NCI-H2081 treated with DMSO at 0.1 percent for 48 hours (cell line): ENCODE measurements around the gene JAKMIP2.
A peak's percentile ranks its signal among the peaks of the same experiment; 100 is the strongest.
"Not testable (repeated sequence)": the region's sequence is repeated elsewhere in the genome, so short reads cannot be mapped to it uniquely, and the experiment has no call there.

Source experiments
- DNase-seq: peaks from one replicate; lab custom pipeline; 2025; lab: John Stamatoyannopoulos, UW

Gene JAKMIP2

GRCh38 chr5:147658293-147658932, 124.1 kb downstream of the JAKMIP2 start:
- DNase-seq, result no peak

DNA sequence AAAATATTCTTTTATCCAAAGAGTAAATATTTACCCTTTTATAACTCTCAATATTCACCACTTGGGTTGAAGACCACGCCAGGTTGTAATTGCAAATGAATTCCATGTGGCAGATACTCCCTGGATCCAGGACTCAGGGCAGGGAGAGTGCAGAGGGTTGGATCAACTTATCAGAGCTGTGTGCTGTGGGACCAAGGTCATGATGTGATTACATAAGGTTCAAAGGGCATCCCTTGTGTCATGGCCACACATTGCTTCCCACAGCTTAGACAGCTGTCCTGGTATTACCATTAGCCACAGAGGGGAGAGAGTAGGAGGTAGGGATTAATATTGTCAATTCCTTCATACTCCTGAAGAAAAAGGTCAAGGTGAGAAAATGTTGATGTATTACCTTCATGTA, 133.9 kb downstream of the JAKMIP2 start:
- no peak for DNase-seq

DNA sequence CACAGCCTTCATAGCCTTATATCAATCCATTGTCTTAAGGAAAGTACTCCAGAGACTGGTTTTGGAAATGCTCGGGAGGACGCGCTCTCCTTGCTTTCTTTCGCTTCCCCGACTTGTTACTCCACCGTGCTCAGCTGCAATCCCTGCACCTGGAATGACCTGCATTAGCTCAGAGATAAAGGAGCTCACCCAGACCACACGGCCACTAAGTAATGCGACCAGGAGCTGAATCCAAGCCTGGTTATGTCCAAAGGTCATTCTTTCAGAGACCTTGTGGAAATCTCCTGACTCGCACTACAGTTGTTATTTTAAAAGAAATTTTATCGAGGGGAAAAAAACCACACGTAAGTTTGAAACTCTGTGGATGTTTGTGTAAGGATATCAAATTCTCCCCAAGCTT, 137.3 kb downstream of the JAKMIP2 start:
- DNase-seq, result no peak

- DNase-seq, result no peak
Measured at GRCh38 chr5:147644460-147644859, 138.1 kb downstream of the JAKMIP2 start.

- no peak for DNase-seq
Measured at GRCh38 chr5:147643142-147643541, 139.4 kb downstream of the JAKMIP2 start.

GRCh38 chr5:147642666-147643065, 139.9 kb downstream of the JAKMIP2 start:
- no peak for DNase-seq

DNA sequence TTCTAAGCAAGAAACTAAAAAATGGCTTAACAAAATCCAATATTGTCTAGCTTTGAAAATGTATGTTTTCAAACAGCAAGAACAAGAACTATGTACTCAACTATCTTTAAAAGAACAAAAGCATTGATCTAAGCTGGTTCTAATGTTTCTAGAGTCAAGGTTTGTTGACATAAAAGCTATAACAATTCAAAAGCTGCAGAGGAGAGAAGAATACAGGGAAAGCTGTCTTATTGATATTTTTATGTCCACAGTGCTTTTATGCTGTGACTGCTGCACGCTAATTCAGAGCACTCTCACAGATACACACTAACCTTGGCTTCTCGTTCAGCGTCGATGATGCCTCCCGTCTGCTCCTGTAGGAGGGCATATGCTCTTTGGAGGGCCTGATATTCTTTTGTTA, 143.2 kb downstream of the JAKMIP2 start:
- no peak for DNase-seq

- DNase-seq, result no peak
Measured at GRCh38 chr5:147636729-147636984, 145.9 kb downstream of the JAKMIP2 start.

GRCh38 chr5:147635882-147636728, 146.4 kb downstream of the JAKMIP2 start:
- DNase-seq, result no peak

DNA sequence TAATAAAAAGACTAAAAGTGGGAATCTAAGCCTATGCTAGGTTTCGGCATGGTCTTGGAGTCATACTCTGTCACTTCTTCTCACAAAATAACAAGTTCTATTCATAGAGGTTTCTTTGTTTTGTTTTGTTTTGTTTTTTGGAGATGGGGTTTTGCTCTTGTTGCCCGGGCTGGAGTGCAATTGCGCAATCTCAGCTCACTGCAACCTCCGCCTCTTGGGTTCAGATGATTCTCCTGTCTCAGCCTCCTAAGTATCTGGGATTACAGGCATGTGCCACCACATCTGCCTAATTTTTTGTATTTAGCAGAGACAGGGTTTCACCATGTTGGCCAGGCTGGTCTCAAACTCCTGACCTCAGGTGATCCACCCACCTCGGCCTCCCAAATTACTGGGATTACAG, 147.1 kb downstream of the JAKMIP2 start:
- DNase-seq, result not testable (repeated sequence)

- no peak for DNase-seq
Measured at GRCh38 chr5:147633173-147633572, 149.4 kb downstream of the JAKMIP2 start.

- DNase-seq, result no peak
Measured at GRCh38 chr5:147631428-147632003, 151.0 kb downstream of the JAKMIP2 start.

- no peak for DNase-seq
Measured at GRCh38 chr5:147629196-147629595, 153.3 kb downstream of the JAKMIP2 start.

DNA sequence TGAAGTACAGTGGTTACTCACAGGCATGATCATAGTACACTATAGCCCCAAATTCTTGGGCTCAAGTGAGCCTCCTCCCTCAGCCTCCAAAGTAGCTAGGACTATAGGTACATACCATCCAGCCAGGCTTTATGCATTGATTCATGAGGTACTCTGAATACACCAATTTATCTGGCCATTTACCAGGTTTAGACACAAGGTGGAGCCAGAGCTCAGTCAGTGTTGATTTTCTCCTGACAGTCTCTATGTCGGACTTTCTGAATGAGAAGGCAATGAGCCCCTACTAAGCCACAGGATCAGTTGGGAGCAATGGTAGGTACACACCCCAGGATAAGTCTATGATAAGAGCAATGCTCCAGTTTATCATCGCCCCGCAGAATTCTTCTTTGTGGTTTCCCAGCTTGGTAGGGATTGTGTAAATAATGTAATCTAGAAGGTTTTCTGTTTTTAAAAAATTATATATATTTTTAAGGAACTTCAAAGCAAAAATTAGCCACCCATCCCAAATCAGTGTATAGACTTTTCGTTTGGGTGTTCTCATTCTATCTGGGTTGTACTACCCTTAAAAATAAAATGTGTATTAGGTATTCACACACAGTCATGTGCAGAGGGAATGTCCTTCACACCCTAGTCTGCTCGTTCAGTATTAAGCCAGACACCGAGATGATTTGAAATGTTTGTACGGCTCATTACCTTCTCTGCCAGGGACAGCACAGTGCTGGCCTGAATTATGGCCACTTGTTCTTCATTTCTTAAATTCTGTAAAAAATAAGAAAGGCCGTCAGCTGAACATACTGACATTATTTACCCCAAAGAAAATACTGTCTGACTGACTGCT, 154.3 kb downstream of the JAKMIP2 start:
- peak; percentile 33 for DNase-seq

DNA sequence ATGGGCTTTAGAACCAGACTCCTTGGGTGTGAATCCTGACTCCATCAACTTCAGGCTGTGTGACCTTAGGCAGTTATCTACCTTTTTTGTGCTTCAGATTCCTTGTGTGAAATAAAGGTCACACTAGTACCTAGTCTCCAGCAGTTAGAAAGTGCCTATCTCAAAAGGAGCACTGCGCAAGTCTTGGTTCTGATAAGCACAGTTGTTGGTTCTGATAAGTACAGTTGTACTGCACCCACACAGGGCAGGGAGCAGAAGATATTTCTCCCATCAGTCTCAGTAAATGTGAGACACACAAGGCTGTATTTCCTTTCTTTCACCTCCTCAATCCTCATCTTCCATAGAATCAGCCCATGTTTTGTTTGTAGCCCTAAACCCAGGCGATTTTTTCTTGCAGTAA, 156.1 kb downstream of the JAKMIP2 start:
- DNase-seq, result no peak

DNA sequence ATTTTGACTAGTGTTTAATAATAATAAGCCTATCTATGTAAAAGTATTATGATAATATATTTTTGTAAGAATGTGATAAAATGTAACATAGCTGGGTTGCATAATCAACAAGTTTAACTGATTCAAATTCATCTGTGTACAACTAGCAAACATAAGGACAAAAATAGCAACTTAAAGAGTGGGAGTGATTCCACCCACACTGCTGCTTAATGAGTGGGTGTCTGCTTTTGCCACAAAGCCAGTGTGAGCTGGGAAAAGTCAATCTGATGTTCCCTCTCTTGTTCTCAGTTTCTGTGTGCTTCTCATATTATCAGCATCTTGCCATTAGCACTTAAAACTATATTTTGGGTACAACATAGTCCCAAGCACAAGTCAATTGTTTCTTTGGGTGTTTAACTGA, 161.5 kb downstream of the JAKMIP2 start:
- DNase-seq, result no peak

DNA sequence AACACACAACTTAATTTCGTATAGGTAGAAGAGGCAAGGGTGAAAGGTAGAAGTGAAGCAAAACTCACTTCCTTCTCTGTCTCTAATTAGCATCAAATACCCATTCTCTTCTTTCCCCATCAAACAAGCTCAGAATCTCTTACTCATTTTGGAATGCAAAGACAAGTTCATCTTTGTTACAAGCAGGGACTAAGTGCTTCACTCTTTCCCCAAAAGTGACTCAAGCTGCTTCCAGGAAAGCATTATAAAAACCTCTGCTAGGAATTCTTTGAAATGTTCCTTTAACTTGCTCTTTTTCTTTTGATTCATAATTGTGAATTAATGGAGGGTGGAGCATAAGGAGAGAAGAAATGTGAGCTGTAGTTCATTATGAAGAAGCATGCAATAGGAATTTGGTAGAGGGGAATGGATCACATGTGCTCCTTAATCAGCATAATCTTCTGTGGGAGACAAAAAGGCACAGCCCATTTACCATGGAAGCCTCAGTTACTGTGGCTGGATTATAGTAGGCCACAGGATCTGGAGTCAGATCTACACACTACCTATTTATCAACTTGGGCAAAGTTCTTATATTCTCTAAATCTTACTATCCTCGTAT, 163.1 kb downstream of the JAKMIP2 start:
- DNase-seq, result no peak

DNA sequence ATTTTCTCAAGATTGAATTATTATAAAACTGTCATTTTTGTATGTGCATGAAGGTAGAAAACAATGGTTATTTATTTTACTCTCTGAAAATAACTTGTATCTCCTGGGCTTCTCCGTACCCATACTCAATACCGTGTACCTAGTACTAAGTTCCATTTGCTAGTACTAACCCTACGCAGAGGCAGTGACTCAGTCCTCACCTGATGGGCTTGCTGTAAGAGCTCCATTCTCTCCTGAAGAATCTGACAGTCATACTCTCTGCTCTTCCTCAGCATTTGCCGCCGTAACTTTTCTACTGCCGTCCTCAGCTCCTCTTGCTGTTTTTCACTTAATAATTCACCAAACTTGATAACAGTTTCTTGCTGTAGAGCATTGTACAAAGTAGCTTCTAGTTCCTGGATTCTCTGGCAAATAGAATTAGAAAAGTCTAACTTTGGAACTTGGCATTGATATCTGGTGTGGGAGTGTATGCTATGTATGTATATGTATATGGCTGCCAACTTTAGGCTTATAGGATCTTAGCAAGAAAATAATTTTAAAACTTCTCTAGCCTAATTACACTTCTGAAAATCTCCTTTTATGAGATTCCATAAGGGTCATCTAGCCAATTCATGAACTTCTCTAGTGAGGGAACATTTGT, 164.7 kb downstream of the JAKMIP2 start:
- no peak for DNase-seq

DNA sequence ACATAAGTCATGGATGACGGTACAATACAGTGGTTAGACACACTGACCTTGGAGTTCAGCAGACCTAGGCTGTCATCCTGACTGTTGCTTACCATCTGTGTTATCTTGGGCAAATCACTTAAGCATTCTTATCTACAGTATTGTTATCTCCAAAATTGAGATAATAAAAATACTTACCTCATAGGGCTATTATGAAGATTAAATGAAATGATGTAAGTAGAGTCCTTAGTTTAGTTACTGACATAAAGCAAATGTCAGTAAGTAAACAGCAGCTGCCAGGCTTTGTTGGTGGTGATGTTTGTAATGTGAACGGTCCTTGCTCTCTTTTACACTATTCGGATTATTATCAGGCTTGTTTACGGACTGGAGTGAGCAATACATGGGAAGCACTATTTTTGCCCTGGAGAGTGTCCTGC, 165.3 kb downstream of the JAKMIP2 start:
- no peak for DNase-seq

DNA sequence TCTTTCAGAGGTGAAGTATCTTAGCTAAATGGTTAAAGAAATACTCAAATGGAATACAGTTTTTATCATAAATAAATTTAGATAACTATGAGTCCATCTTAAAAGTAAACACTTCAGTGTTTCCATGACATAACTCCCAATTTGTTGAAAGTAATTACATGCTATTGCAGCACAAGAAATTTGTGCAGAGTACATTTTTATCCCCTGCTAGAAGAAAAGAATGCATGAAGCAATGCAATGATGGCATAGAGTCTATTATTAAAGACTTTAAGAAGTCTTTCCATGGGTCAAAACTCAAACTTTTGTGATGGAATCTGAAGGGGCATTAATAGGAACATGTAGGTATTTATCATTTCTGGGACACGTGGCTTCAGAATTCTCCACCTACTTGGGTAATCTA, 166.1 kb downstream of the JAKMIP2 start:
- DNase-seq, result no peak

DNA sequence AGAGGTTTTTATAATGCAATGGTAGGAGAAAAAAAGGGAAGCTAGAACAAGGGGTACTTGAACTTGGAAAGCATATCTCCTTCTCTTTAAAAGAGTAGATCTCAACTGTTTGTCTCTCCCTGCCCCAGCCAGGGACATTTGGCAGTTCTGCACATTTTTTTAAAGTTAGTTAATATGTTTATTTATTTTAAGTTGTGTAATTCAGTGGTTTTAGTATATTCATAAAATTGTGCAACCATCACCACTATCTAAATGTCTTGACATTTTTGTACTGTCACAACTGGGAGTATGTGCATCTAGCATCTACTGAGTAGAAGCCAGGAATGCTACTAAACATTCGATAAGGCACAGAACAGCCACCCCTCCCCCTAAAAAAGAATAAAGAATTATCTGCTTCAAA, 169.2 kb downstream of the JAKMIP2 start:
- DNase-seq, result no peak

- no peak for DNase-seq
Measured at GRCh38 chr5:147611483-147611882, 171.0 kb downstream of the JAKMIP2 start.
